ENCODE data around the gene FLII. TPM values are rescaled to one million over a fixed set of nuclear protein-coding genes. Genes with fewer than 3 reads are reported as not detected.

Gene FLII
- total and polyA plus RNA-seq, 2 of the 8 experiments (the other 6 are each of a cell fraction or from before 2014, with no cell fraction given), result 300 to 549 TPM

- no peak for TF ChIP-seq CHD7 (IDR thresholded peaks at IDR 0.05; ENCODE audit: insufficient replicate concordance, low read length)
Observed at GRCh38 chr17:18262111-18262510, 3.6 kb upstream of the FLII start (continued).
